Mucosa of stomach (tissue), 1 donor: ENCODE results near the gene EXOC6B.

Source experiments
- H3K27me3 ChIP-seq: one replicate; pipeline ENCODE4 v1.7.0; 2013; ENCODE audit warnings: mild to moderate bottlenecking, low read length; ENCODE audit not compliant: control insufficient read depth, insufficient read depth
- H3K36me3 ChIP-seq: one replicate; pipeline ENCODE4 v1.7.0; 2013; ENCODE audit warnings: low read length; ENCODE audit not compliant: control insufficient read depth, insufficient read depth
- H3K4me1 ChIP-seq: one replicate; pipeline ENCODE4 v1.7.0; 2013; ENCODE audit warnings: mild to moderate bottlenecking, low read length; ENCODE audit not compliant: control insufficient read depth, insufficient read depth
- H3K4me3 ChIP-seq: one replicate; pipeline ENCODE4 v1.7.0; 2013; ENCODE audit warnings: low read length
- H3K9ac ChIP-seq: one replicate; pipeline ENCODE4 v1.7.0; 2013; ENCODE audit warnings: mild to moderate bottlenecking, low read length, moderate library complexity
- H3K9me3 ChIP-seq: one replicate; pipeline ENCODE4 v1.7.0; 2013; ENCODE audit warnings: mild to moderate bottlenecking, low read length, moderate library complexity; ENCODE audit not compliant: control insufficient read depth
- donor health status: Pancreatic carcinoma.

The EXOC6B gene

DNA sequence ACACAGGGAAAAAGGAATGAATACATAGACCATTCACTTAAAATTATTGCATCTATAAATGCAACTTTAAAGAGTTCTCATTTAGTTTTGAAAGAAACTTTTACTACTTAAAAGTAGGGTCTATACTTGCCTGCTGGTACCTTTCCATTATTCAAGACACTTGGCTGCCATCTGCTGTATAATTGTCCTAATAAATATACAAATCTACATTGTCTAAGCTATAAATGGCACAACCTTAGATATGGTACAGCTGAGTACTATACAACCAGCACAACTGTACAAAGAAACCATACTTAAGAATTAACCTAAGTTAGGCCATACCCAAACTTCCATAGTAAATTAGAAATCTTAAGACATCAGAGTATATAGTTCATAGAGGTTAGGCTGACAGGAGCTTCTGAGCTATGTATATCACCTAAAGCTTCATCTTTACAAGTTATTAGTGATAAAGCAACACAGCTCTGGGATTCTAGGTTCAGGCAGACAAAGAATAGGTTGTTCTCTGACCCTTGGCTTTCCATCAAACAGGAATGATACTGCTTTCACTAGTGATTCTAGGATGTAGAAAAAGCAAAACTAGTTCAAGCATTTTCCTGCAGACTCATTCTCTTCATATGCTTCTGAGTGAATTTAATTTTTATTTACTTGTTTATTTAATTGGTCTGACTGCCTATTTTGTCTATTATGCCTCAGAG is 22.1 kb downstream of the EXOC6B start:
- Histone ChIP-seq H3K36me3 (no peaks in the 10 kb centered on the region), H3K9me3 (no peaks in the 10 kb centered on the region), H3K4me3 (no peak overlapping the region), H3K9ac (no peak overlapping the region), H3K4me1 (no peaks in the 10 kb centered on the region), H3K27me3 (no peaks in the 10 kb centered on the region)

- Histone ChIP-seq H3K4me1 (no peaks in the 10 kb centered on the region), H3K9me3 (no peaks in the 10 kb centered on the region), H3K27me3 (no peaks in the 10 kb centered on the region), H3K36me3 (no peaks in the 10 kb centered on the region), H3K4me3 (no peak overlapping the region), H3K9ac (no peak overlapping the region)
These were observed 22.7 kb downstream of the EXOC6B start for GRCh38 chr2:72803151-72803550.

DNA sequence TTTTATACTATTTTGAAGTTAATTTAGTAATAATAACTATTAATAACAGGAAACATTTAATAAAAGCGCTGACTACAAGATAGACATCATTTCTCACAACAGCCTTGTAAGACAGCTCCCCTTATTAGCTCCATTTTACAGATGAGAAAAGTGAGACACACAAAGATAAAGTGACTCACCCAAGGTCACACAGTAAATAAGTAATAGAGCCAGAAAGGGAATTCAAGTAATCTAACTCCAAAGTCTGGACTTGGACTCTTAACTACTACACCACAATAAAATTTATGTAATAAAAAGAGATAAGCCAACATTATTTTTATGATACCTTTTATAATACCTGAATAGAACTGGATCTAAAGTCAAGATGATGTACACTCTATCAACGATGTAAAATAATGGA is 25.3 kb downstream of the EXOC6B start:
- H3K36me3 ChIP-seq = no peaks in the 10 kb centered on the region
- no peak overlapping the region for H3K9ac ChIP-seq
- H3K27me3 ChIP-seq = no peaks in the 10 kb centered on the region

DNA sequence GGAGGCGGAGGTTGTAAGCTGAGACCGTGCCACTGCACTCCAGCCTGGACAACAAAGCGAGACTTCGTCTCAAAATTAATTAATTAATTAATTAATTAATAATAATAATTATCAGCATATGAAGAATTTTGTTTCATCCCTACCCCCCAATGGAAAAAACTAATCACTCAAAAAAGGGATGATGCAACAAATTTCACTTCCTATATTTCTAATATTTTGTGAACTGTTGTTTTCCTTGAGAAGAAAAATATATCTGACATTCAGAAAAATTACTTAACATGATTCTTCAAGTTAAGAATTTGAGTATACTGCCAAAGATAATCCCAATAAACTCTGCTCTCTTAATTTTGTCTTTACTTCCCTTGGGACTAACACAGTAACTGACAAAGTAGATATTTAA is 28.1 kb downstream of the EXOC6B start:
- Histone ChIP-seq H3K4me3 (no peak overlapping the region), H3K9me3 (no peaks in the 10 kb centered on the region), H3K4me1 (peaks cover 7% of the 10 kb centered on the region), H3K36me3 (no peaks in the 10 kb centered on the region), H3K27me3 (no peaks in the 10 kb centered on the region), H3K9ac (no peak overlapping the region)

More for the DNA sequence above, 25.3 kb downstream of the EXOC6B start:
- no peak overlapping the region for H3K4me3 ChIP-seq
- no peaks in the 10 kb centered on the region for H3K9me3 ChIP-seq
- H3K4me1 ChIP-seq = no peaks in the 10 kb centered on the region

GRCh38 chr2:72796766-72797165 is 29.1 kb downstream of the EXOC6B start:
- H3K9ac ChIP-seq = no peak overlapping the region
- no peaks in the 10 kb centered on the region for H3K27me3 ChIP-seq
- H3K4me3 ChIP-seq = no peak overlapping the region
- H3K36me3 ChIP-seq = no peaks in the 10 kb centered on the region
- peaks cover 7% of the 10 kb centered on the region for H3K4me1 ChIP-seq
- H3K9me3 ChIP-seq = no peaks in the 10 kb centered on the region

- H3K4me1 ChIP-seq = peaks cover 7% of the 10 kb centered on the region
- H3K4me3 ChIP-seq = no peak overlapping the region
- no peaks in the 10 kb centered on the region for H3K9me3 ChIP-seq
- no peaks in the 10 kb centered on the region for H3K36me3 ChIP-seq
- no peak overlapping the region for H3K9ac ChIP-seq
- no peaks in the 10 kb centered on the region for H3K27me3 ChIP-seq
These were observed 31.3 kb downstream of the EXOC6B start for GRCh38 chr2:72794572-72794971.

DNA sequence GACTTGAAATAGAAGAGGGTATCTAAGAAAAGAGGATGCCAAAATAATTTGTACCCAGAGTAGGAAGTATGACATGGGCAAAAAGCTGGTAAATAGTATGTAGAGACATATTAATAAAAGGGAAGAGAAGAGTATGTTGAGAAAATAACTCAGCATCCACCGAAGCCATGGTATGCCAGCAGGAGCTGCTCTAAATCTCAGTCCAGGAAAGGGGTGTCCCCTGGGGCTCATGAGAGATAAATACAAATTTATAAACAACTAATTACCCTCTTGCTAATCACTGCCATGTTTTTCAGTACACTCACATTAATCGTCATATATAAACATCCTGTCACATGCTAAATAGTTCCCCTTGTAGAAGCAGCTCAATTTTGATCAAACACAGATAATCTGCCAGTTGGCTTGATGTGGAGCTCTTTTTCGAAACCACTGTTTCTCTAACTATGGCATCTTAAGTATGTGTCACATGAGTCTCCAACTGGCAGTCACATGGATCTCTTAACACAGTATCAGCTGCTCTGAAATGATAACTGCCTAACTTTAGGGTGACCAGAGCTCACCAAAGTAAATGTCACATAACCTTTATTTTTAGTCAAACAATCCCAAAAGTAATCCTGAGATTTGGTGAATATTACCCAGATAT is 31.9 kb downstream of the EXOC6B start:
- no peak overlapping the region for H3K9ac ChIP-seq
- peaks cover 7% of the 10 kb centered on the region for H3K4me1 ChIP-seq
- H3K9me3 ChIP-seq = no peaks in the 10 kb centered on the region
- no peaks in the 10 kb centered on the region for H3K36me3 ChIP-seq
- H3K27me3 ChIP-seq = no peaks in the 10 kb centered on the region
- H3K4me3 ChIP-seq = no peak overlapping the region

DNA sequence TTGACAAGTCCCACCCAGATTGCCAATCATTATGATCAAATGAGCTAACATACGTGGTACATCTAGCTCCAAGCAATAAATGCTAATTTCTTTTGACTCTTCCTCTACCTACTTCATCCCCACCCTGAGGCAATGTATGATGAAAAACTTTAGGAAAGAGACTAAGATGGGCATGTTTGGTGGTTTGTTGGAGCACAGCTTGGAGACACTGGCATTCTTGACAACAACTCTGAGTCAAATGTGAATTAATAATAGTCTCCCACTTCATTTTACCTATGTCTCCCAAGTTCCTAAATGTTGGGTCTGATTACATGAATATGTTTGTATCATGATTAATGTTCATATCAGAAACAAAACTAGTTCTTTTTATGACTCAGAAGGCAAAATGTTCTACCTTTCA is 36.6 kb downstream of the EXOC6B start:
- Histone ChIP-seq H3K36me3 (no peaks in the 10 kb centered on the region), H3K9me3 (no peaks in the 10 kb centered on the region), H3K4me1 (no peaks in the 10 kb centered on the region), H3K9ac (no peak overlapping the region), H3K27me3 (no peaks in the 10 kb centered on the region), H3K4me3 (no peak overlapping the region)

DNA sequence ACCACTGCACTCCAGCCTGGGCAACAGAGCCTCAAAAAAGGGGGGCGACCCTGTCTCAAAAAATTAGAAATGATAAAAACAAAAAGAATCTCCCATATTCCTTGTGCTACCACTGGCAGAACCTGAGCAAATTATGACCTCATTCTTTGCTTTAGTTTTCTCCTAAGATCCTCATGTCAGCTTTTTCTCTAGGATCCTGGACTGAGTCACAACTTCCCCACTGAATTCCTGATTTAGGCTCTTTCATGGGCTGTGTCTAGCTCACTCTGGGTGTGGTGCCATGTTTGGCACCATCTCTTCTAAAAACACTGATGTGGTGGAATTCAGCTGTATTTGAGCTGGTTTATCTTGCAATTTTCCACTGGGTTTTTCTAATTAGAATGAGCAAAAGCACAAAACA is 37.1 kb downstream of the EXOC6B start:
- Histone ChIP-seq H3K27me3 (no peaks in the 10 kb centered on the region), H3K36me3 (no peaks in the 10 kb centered on the region), H3K9me3 (no peaks in the 10 kb centered on the region), H3K4me1 (no peaks in the 10 kb centered on the region), H3K4me3 (no peak overlapping the region), H3K9ac (no peak overlapping the region)

DNA sequence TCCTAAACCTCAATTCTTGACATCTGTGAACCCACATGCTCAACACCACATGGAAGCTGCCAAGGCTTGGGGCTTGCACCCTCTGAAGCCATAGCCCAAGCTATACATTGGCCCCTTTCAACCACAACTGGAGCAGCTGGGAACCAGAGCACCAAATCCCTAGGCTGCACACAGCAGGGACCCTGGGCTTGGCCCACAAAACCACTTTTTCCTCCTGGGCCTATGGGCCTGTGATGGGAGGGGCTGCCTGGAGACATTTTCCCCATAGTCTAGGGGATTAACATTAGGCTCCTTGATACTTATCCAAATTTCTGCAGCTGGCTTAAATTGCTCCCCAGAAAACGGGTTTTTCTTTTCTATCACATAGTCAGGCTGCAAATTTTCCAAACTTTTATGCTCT is 40.3 kb downstream of the EXOC6B start:
- Histone ChIP-seq H3K36me3 (no peaks in the 10 kb centered on the region), H3K27me3 (no peaks in the 10 kb centered on the region), H3K9ac (no peak overlapping the region), H3K4me1 (no peaks in the 10 kb centered on the region), H3K9me3 (no peaks in the 10 kb centered on the region), H3K4me3 (no peak overlapping the region)

- Histone ChIP-seq H3K36me3 (no peaks in the 10 kb centered on the region), H3K27me3 (no peaks in the 10 kb centered on the region), H3K9ac (no peak overlapping the region), H3K4me1 (no peaks in the 10 kb centered on the region), H3K4me3 (no peak overlapping the region), H3K9me3 (no peaks in the 10 kb centered on the region)
These were observed 43.3 kb downstream of the EXOC6B start for GRCh38 chr2:72782520-72782919.

DNA sequence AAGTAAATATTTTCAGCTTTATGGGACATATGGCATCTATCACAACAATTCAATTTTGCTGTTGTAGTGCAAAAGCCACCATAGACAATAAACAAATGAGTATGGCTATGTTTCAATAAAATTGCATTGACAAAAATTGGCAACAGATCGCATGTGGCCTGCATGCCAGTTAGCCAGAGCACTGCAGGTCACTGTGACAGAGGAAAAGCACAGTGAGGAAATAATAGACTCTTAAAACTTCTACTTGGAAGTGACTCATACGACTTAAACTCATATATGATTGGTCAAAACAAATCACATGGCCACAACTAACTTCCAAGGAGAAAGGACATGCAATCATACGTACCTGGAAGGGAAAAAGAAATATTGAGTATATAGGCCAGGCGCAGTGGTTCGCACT is 44.4 kb downstream of the EXOC6B start:
- Histone ChIP-seq H3K9ac (no peak overlapping the region), H3K4me3 (no peak overlapping the region), H3K4me1 (no peaks in the 10 kb centered on the region), H3K36me3 (no peaks in the 10 kb centered on the region), H3K9me3 (no peaks in the 10 kb centered on the region), H3K27me3 (no peaks in the 10 kb centered on the region)
